Central memory CD4-positive, alpha-beta T cell (primary cell): Measurements from ENCODE around the gene MAGI1.
"Not testable (repeated sequence)": the region's sequence is repeated elsewhere in the genome, so short reads cannot be mapped to it uniquely, and the experiment has no call there.

Experiments
- DNase-seq: peaks from one replicate; pipeline ENCODE4 v3.0.0; 2022

MAGI1 gene

GRCh38 chr3:65578861-65579260 is 459.9 kb downstream of the MAGI1 start:
- no peak for DNase-seq

GRCh38 chr3:65577843-65578430 is 460.8 kb downstream of the MAGI1 start:
- DNase-seq, result no peak

- DNase-seq, result no peak
Measured at GRCh38 chr3:65576966-65577365, 461.8 kb downstream of the MAGI1 start.

GRCh38 chr3:65576228-65576627 is 462.5 kb downstream of the MAGI1 start:
- DNase-seq, result no peak

GRCh38 chr3:65575376-65575840 is 463.3 kb downstream of the MAGI1 start:
- DNase-seq, result no peak

- no peak for DNase-seq
Measured at GRCh38 chr3:65573548-65574116, 465.1 kb downstream of the MAGI1 start.

- no peak for DNase-seq
Measured at GRCh38 chr3:65572175-65572777, 466.4 kb downstream of the MAGI1 start.

GRCh38 chr3:65569845-65570405 is 468.8 kb downstream of the MAGI1 start:
- DNase-seq, result no peak

- DNase-seq, result no peak
Measured at GRCh38 chr3:65569129-65569528, 469.6 kb downstream of the MAGI1 start.

- no peak for DNase-seq
Measured at GRCh38 chr3:65568497-65568896, 470.2 kb downstream of the MAGI1 start.

- not testable (repeated sequence) for DNase-seq
Measured at GRCh38 chr3:65565744-65566143, 473.0 kb downstream of the MAGI1 start.

GRCh38 chr3:65564483-65564882 is 474.2 kb downstream of the MAGI1 start:
- no peak for DNase-seq

GRCh38 chr3:65563861-65564260 is 474.9 kb downstream of the MAGI1 start:
- DNase-seq, result no peak

GRCh38 chr3:65562447-65562846 is 476.3 kb downstream of the MAGI1 start:
- no peak for DNase-seq

- no peak for DNase-seq
Measured at GRCh38 chr3:65561617-65562016, 477.1 kb downstream of the MAGI1 start.

- DNase-seq, result no peak
Measured at GRCh38 chr3:65560901-65561300, 477.8 kb downstream of the MAGI1 start.

- DNase-seq, result no peak
Measured at GRCh38 chr3:65560133-65560532, 478.6 kb downstream of the MAGI1 start.

GRCh38 chr3:65559643-65560042 is 479.1 kb downstream of the MAGI1 start:
- no peak for DNase-seq

- DNase-seq, result no peak
Measured at GRCh38 chr3:65558826-65559225, 479.9 kb downstream of the MAGI1 start.

- DNase-seq, result no peak
Measured at GRCh38 chr3:65557899-65558564, 480.7 kb downstream of the MAGI1 start.

- DNase-seq, result no peak
Measured at GRCh38 chr3:65556934-65557577, 481.7 kb downstream of the MAGI1 start.

- DNase-seq, result no peak
Measured at GRCh38 chr3:65552434-65552833, 486.3 kb downstream of the MAGI1 start.

- DNase-seq, result no peak
Measured at GRCh38 chr3:65551945-65552344, 486.8 kb downstream of the MAGI1 start.
